GM12865 (cell line): Measurements from ENCODE around the gene ZBTB1.

Experiments
- DNase-seq: peaks from one replicate; pipeline ENCODE4 v3.0.0; 2010; ENCODE audit warnings: low read depth
- H3K4me3 ChIP-seq: 2 replicates; pipeline ENCODE4 v1.5.1; 2011; ENCODE audit warnings: mild to moderate bottlenecking, low read depth, low read length, control low read depth
- CTCF ChIP-seq: IDR thresholded peaks from 2 replicates; pipeline ENCODE4 v1.5.1; 2011; ENCODE audit warnings: low read length, control low read depth, low read depth, inconsistent platforms; ENCODE audit not compliant: insufficient read depth; ENCODE audit errors: missing control alignments

ZBTB1 gene, protein sequence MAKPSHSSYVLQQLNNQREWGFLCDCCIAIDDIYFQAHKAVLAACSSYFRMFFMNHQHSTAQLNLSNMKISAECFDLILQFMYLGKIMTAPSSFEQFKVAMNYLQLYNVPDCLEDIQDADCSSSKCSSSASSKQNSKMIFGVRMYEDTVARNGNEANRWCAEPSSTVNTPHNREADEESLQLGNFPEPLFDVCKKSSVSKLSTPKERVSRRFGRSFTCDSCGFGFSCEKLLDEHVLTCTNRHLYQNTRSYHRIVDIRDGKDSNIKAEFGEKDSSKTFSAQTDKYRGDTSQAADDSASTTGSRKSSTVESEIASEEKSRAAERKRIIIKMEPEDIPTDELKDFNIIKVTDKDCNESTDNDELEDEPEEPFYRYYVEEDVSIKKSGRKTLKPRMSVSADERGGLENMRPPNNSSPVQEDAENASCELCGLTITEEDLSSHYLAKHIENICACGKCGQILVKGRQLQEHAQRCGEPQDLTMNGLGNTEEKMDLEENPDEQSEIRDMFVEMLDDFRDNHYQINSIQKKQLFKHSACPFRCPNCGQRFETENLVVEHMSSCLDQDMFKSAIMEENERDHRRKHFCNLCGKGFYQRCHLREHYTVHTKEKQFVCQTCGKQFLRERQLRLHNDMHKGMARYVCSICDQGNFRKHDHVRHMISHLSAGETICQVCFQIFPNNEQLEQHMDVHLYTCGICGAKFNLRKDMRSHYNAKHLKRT

GRCh38 chr14:64504310-64504896, at the start of gene ZBTB1:
TSS of gene ZBTB1 (plus strand) at chr14:64504770. CDS start at chr14:64521505, 16,735 bp downstream.
- peak within 1 kb of the TSS; percentile 81 for H3K4me3 ChIP-seq
- peak; percentile 93 for DNase-seq
- TF ChIP-seq CTCF = no peak

- DNase-seq = no peak
- TF ChIP-seq CTCF = no peak
These were observed 45.0 kb upstream of the ZBTB1 start for GRCh38 chr14:64459405-64460136.

GRCh38 chr14:64461221-64461620, 43.3 kb upstream of the ZBTB1 start:
- DNase-seq = no peak
- H3K4me3 ChIP-seq = no peak overlapping the region
- TF ChIP-seq CTCF = no peak

More at GRCh38 chr14:64459405-64460136, 45.0 kb upstream of the ZBTB1 start:
- H3K4me3 ChIP-seq = no peak overlapping the region

- no peak overlapping the region for H3K4me3 ChIP-seq
- no peak for TF ChIP-seq CTCF
- DNase-seq = peak; percentile 65
These were observed 41.4 kb upstream of the ZBTB1 start for GRCh38 chr14:64463195-64463594.

GRCh38 chr14:64463873-64464272, 40.7 kb upstream of the ZBTB1 start:
- H3K4me3 ChIP-seq = no peak overlapping the region
- no peak for DNase-seq
- TF ChIP-seq CTCF = no peak

DNA sequence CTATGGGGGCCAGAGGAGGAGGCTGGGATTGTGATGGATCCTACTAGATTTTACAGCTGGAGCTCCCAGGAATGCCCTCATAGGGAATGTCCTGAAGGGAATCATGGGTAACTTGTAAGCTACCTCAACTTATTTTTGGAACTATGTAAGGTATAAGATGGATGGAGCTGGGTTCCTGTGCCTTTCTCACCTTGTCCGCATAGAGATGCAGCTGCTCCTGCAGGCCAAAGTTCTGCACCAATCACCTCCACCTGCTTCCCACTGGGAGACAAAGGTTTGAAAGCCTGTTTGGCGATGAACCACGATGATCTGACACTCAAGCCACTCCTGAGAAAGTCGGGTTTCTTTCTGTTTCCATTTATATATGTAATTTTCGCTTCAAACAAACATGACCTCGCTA, 39.9 kb upstream of the ZBTB1 start:
- H3K4me3 ChIP-seq = peak overlapping the region; percentile 54
- DNase-seq = peak; percentile 30
- no peak for TF ChIP-seq CTCF
